HS-5 (cell line): ENCODE results near the gene GSTT2.
A peak's percentile ranks its signal among the peaks of the same experiment; 100 is the strongest.
"Not testable (repeated sequence)": the region's sequence is repeated elsewhere in the genome, so short reads cannot be mapped to it uniquely, and the experiment has no call there.

Experiments used
- DNase-seq: peaks from one replicate; pipeline ENCODE4 v3.0.0-alpha.2; 2012; ENCODE audit warnings: low read depth

GSTT2 gene

GRCh38 chr22:23979557-23980240 is at the start of gene GSTT2:
GSTT2 (plus strand) TSS chr22:23980134.
- DNase-seq: not testable (repeated sequence)

GRCh38 chr22:23938328-23939016 is 41.5 kb upstream of the GSTT2 start:
- no peak for DNase-seq

- no peak for DNase-seq
Measured at GRCh38 chr22:23939017-23939357, 40.9 kb upstream of the GSTT2 start.

- DNase-seq: not testable (repeated sequence)
Measured at GRCh38 chr22:23940166-23940565, 39.8 kb upstream of the GSTT2 start.

GRCh38 chr22:23947391-23947790 is 32.5 kb upstream of the GSTT2 start:
- not testable (repeated sequence) for DNase-seq

GRCh38 chr22:23949764-23950163 is 30.2 kb upstream of the GSTT2 start:
- not testable (repeated sequence) for DNase-seq

- not testable (repeated sequence) for DNase-seq
Measured at GRCh38 chr22:23951383-23951782, 28.6 kb upstream of the GSTT2 start.

- not testable (repeated sequence) for DNase-seq
Measured at GRCh38 chr22:23952794-23953405, 27.0 kb upstream of the GSTT2 start.

- DNase-seq: not testable (repeated sequence)
Measured at GRCh38 chr22:23953485-23953884, 26.4 kb upstream of the GSTT2 start.

GRCh38 chr22:23954193-23954990 is 25.5 kb upstream of the GSTT2 start:
- not testable (repeated sequence) for DNase-seq

GRCh38 chr22:23954991-23955305 is 25.0 kb upstream of the GSTT2 start:
- not testable (repeated sequence) for DNase-seq

GRCh38 chr22:23955886-23956285 is 24.0 kb upstream of the GSTT2 start:
- not testable (repeated sequence) for DNase-seq

- peak; percentile 18 for DNase-seq
Measured at GRCh38 chr22:23956301-23956900, 23.5 kb upstream of the GSTT2 start.

GRCh38 chr22:23961084-23961771 is 18.7 kb upstream of the GSTT2 start, which contains the start of gene GSTT2B:
GSTT2B (minus strand) TSS chr22:23961195; CDS start chr22:23961131, 64 bp downstream.
- not testable (repeated sequence) for DNase-seq

- DNase-seq: not testable (repeated sequence)
Measured at GRCh38 chr22:23966094-23966493, 13.8 kb upstream of the GSTT2 start.

- DNase-seq: not testable (repeated sequence)
Measured at GRCh38 chr22:23966568-23966967, 13.4 kb upstream of the GSTT2 start, which contains the start of gene DDTL. DDTL (plus strand) TSS chr22:23966888; CDS start chr22:23966915, 27 bp downstream.

GRCh38 chr22:23969071-23969470 is 10.9 kb upstream of the GSTT2 start:
- DNase-seq: no peak

GRCh38 chr22:23970201-23970641 is 9.7 kb upstream of the GSTT2 start:
- no peak for DNase-seq

- no peak for DNase-seq
Measured at GRCh38 chr22:23970816-23971486, 9.0 kb upstream of the GSTT2 start.

- not testable (repeated sequence) for DNase-seq
Measured at GRCh38 chr22:23971927-23972326, 8.0 kb upstream of the GSTT2 start.
